Right atrium auricular region (tissue), 2 donors: ENCODE measurements around the gene COG1. TPM values are rescaled to one million over a fixed set of nuclear protein-coding genes. Genes with fewer than 3 reads are reported as not detected.

Source experiments
- DNase-seq: peaks from one replicate; pipeline ENCODE4 v3.0.0-alpha.2; 2019; ENCODE audit warnings: low spot score
- H3K27ac ChIP-seq, 2 donors: fragments of 200-600 bp; sonication (generic); 1 replicate in 1 of 2; 2 replicates in 1 of 2; pipeline ENCODE4 v1.5.1; 2016 to 2019
- H3K27me3 ChIP-seq, 2 donors: fragments of 200-600 bp; sonication (generic); one replicate each; pipeline versions ENCODE4 v1.5.1 to v1.6.0; 2017 to 2019
- H3K36me3 ChIP-seq: fragments of 200-600 bp; sonication (generic); one replicate; pipeline ENCODE4 v1.5.1; 2016
- H3K4me1 ChIP-seq, 2 donors: fragments of 200-600 bp; sonication (generic); one replicate each; pipeline versions ENCODE4 v1.5.1 to v1.6.0; 2017 to 2019
- H3K4me3 ChIP-seq, 2 donors: fragments of 200-600 bp; sonication (generic); 1 replicate in 1 of 2; 2 replicates in 1 of 2; pipeline ENCODE4 v1.5.1; 2017 to 2019; ENCODE audit warnings: mild to moderate bottlenecking in 1 of 2, moderate library complexity in 1 of 2
- H3K9me3 ChIP-seq, 2 donors: fragments of 200-600 bp; sonication (generic); one replicate each; pipeline ENCODE4 v1.5.1; 2019
- CTCF ChIP-seq, 2 donors: fragments of 200-600 bp; sonication (generic); IDR thresholded peaks; one replicate each; pipeline ENCODE4 v1.5.1; 2019; ENCODE audit warnings: antibody characterized with exemption in 2 of 2
- total RNA-seq, 2 donors: library from RNA; depleted of rRNA; stranded (reverse); fragments of >200 nt; gene quantifications; one replicate each; pipeline ENCODE4 v1.1.0, GENCODE V29; 2016

COG1 gene
- total RNA-seq, 2 donors from 2014 or later: 17.3 to 21.3 TPM

DNA sequence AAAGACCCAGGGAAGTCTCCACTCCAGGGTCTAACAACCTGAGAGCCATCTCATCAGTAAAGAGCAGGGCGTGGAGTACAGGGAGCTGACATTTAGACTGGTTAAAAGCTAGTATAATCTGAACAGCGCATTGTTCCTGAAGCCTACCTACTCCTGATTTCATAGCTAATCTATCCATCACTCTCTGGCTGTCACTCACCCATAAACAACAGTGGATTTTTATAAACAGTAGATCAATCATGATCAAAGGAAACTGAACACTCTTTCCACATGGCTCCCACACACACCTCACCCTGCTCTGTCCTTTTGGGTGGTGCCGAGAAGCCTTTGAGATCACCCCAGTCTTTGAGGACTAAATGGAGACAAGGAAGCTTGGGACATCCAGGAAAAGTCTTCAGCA lies 13.0 kb upstream of the COG1 start:
- Histone ChIP-seq H3K36me3 (no peaks in the 10 kb centered on the region), H3K4me1 (no peaks in the 10 kb centered on the region), H3K27me3 (no peaks in the 10 kb centered on the region), H3K9me3 (no peaks in the 10 kb centered on the region), H3K4me3 (no peak overlapping the region), H3K27ac (no peak overlapping the region)
- TF ChIP-seq CTCF (IDR thresholded peaks at IDR 0.05): no peak
- DNase-seq: no peak

DNA sequence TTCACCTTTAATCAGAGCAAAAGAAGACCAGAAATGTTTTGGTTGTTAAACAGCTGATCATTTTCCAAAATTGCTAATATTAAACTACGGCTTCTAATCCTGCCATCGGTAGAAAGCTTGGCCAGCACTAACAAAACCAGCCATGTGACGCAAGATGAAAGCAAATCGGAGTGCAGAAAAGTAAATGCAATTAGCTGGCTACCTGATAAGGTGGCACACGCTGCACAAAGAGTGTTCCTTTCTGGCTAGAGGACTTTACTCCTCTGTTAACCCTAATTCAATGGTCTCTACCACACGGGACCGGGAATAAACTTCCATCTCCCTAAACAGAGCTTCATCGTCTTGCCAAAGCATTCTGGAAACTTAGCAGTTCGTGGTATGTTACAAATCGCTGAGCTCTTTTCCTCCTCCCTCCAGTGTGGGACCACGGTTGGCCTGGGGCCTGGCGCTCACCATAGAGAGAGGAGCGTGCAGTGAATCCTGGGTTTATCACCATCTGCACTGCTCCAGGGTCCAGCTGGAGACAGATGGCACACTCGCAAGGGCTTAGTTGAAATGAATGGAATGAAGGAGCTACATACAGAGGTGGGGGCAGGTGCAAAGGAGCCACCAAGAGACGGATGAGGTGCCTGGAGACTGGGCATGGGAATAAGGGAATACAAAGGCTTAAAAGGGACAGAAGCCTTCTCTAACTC lies 10.1 kb upstream of the COG1 start:
- no peak for DNase-seq
- Histone ChIP-seq H3K9me3 (no peaks in the 10 kb centered on the region), H3K27ac (no peak overlapping the region), H3K4me3 (no peak overlapping the region), H3K27me3 (no peaks in the 10 kb centered on the region), H3K4me1 (no peaks in the 10 kb centered on the region), H3K36me3 (no peaks in the 10 kb centered on the region)
- no peak for TF ChIP-seq CTCF (IDR thresholded peaks at IDR 0.05)

GRCh38 chr17:73184136-73184993 lies 8.5 kb upstream of the COG1 start:
- Histone ChIP-seq H3K27ac (no peak overlapping the region), H3K9me3 (no peaks in the 10 kb centered on the region), H3K4me3 (no peak overlapping the region), H3K36me3 (no peaks in the 10 kb centered on the region), H3K4me1 (no peaks in the 10 kb centered on the region), H3K27me3 (no peaks in the 10 kb centered on the region)
- no peak for TF ChIP-seq CTCF (IDR thresholded peaks at IDR 0.05)
- DNase-seq: no peak

DNA sequence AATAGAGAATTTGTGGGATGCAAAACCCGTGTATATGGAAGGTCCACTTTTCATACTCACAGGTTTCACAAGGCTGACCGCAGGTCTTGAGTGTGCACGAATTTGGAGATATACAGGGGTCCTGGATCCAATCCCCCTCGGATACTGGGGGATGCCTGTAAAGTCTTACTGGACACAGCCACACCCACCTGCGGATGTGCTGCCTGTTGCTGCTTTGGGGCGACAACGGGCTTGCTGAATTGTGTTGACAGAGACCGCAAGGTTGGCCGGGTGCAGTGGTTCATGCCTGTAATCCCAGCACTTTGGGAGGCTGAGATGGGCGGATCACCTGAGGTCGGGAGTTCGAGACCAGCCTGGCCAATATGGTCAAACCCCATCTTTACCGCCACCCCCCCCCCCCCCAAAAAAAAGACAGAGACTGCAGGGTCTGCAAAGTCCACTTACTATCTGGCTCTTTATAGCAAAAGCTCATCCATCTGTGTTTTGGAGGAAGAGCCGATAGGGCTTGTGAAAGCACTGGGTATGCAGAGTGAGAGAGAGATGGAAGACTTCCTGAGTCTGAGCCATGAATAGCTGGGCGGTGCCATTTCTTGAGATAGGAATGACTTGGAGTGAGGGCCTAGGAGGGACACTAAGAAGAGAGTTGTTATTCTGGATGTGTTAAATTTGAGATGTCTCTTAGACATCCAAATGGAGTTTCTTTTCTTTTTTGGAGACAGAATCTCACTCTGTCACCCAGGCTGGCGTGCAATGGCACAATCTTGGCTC lies 6.4 kb upstream of the COG1 start:
- Histone ChIP-seq H3K4me3 (no peak overlapping the region), H3K36me3 (no peaks in the 10 kb centered on the region), H3K9me3 (no peaks in the 10 kb centered on the region), H3K27me3 (no peaks in the 10 kb centered on the region), H3K4me1 (peaks cover 0 to 4% of the 10 kb centered on the region in 2 donors), H3K27ac (no peak overlapping the region)
- no peak for TF ChIP-seq CTCF (IDR thresholded peaks at IDR 0.05)
- DNase-seq: no peak

DNA sequence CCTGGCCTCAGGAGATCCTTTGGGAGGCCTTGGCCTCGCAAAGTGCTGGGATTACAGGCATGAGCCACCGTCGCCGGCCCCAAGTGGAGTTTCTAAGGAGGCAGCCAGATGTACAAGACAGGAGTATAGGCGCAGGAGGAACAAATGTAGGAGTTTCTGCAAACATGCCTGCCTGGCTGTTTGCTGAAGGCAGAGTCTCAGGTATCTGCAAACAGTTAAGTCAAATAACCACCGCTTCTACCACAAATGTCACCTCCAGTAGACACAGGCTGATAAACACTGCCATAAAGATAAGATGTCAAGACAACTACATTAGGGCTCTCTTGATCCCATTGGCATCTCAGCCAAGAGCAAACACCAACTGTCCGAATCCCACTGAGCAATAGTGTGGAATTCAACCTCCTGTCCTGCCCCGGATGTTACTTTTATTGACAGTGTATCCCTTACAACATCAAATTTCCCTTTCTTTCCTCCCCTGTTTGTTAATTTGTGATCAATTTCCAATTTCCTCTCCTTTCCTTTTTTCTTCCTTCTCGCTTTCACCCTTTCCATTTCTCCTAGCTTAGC lies 5.6 kb upstream of the COG1 start:
- Histone ChIP-seq H3K36me3 (no peaks in the 10 kb centered on the region), H3K4me1 (peaks cover 0 to 12% of the 10 kb centered on the region in 2 donors), H3K4me3 (no peak overlapping the region), H3K27ac (no peak overlapping the region), H3K27me3 (no peaks in the 10 kb centered on the region), H3K9me3 (no peaks in the 10 kb centered on the region)
- TF ChIP-seq CTCF (IDR thresholded peaks at IDR 0.05): no peak
- DNase-seq: no peak
